K562 (cell line): ENCODE results near the gene HS2ST1. TPM values are rescaled to one million over a fixed set of nuclear protein-coding genes. Genes with fewer than 3 reads are reported as not detected.

ENCODE experiments used
- CHCHD3 ChIP-seq: fragments of 250-450 bp; sonication (Bioruptor Pico); IDR thresholded peaks from 2 replicates; pipeline ENCODE4 v2.1.2; 2022; ENCODE audit warnings: mild to moderate bottlenecking
- KLF16 ChIP-seq: IDR thresholded peaks from 2 replicates; pipeline ENCODE4 v1.6.1; 2016; ENCODE audit warnings: antibody characterized with exemption
- MEF2A ChIP-seq: IDR thresholded peaks from 2 replicates; pipeline ENCODE4 v1.6.1; 2011; ENCODE audit warnings: low read depth, mild to moderate bottlenecking, low read length, moderate library complexity; ENCODE audit not compliant: control insufficient read depth
- NCOA6 ChIP-seq: fragments of 450-650 bp; IDR thresholded peaks from 2 replicates; pipeline ENCODE4 v1.6.1; 2017; ENCODE audit warnings: mild to moderate bottlenecking
- RBFOX2 ChIP-seq: fragments of 200-400 bp; formaldehyde crosslinking; IDR thresholded peaks from 2 replicates; pipeline ENCODE4 v1.6.1; 2017; ENCODE audit warnings: low read depth, mild to moderate bottlenecking, low read length, moderate library complexity
- ZBTB1 ChIP-seq: sonication (generic); formaldehyde crosslinking; IDR thresholded peaks from 2 replicates; pipeline ENCODE4 v1.8.1; 2023; ENCODE audit warnings: missing genetic modification reagents, low read depth, mild to moderate bottlenecking, borderline replicate concordance
- polyA plus RNA-seq, 8 experiments: library from polyadenylated mRNA; depleted of rRNA in 4 of 8; stranded (reverse) in 5 of 8; unstranded in 3 of 8; fragments of >200 nt; fragmentation: Nextera tagmentation in 2 of 8; fragmentation: Illumina TruSeq in 1 of 8; extraction: Ambion mirVana in 2 of 8; extraction: Trizol in 1 of 8; gene quantifications; 2 replicates each; pipeline versions ENCODE4 v1.2.1 to v1.2.3, GENCODE V29; 2011 to 2014; ENCODE audit warnings: inconsistent platforms in 1 of 8, missing spikeins in 1 of 8
- total RNA-seq, 7 experiments: library from RNA; depleted of rRNA in 6 of 7; stranded (reverse); fragments of >200 nt in 6 of 7; fragmentation: Illumina TruSeq in 2 of 7; extraction: Trizol in 2 of 7; gene quantifications; 2 replicates each; pipeline versions ENCODE4 v1.2.1 to v1.2.3, GENCODE V29; 2011 to 2021; ENCODE audit warnings: low replicate concordance in 1 of 7
- TF ChIP-seq, protein P1 (sequence below): fragments of 450-650 bp; IDR thresholded peaks from 2 replicates; pipeline ENCODE4 v1.6.1; 2016; ENCODE audit warnings: mild to moderate bottlenecking, moderate library complexity
- TF ChIP-seq, protein P2 (sequence below): sonication (generic); formaldehyde crosslinking; IDR thresholded peaks from 2 replicates; pipeline ENCODE4 v1.8.1; 2023; ENCODE audit warnings: mild to moderate bottlenecking, missing genetic modification reagents
- TF ChIP-seq, protein P3 (sequence below): sonication (generic); formaldehyde crosslinking; IDR thresholded peaks from 2 replicates; pipeline ENCODE4 v1.9.0; 2022; ENCODE audit warnings: mild to moderate bottlenecking, missing genetic modification reagents
- TF ChIP-seq, protein P4 (sequence below): fragments of 250-450 bp; sonication (Bioruptor Pico); IDR thresholded peaks from 2 replicates; pipeline ENCODE4 v1.5.0; 2021
- TF ChIP-seq, protein P5 (sequence below): fragments of 450-650 bp; formaldehyde crosslinking; IDR thresholded peaks from 2 replicates; pipeline ENCODE4 v1.4.0; 2020; ENCODE audit warnings: mild to moderate bottlenecking

The HS2ST1 gene
- total and polyA plus RNA-seq, 9 of the 15 experiments (the other 6 are each of a cell fraction or from before 2014, with no cell fraction given), result 7.7 to 43.3 (median 25.8) TPM

DNA sequence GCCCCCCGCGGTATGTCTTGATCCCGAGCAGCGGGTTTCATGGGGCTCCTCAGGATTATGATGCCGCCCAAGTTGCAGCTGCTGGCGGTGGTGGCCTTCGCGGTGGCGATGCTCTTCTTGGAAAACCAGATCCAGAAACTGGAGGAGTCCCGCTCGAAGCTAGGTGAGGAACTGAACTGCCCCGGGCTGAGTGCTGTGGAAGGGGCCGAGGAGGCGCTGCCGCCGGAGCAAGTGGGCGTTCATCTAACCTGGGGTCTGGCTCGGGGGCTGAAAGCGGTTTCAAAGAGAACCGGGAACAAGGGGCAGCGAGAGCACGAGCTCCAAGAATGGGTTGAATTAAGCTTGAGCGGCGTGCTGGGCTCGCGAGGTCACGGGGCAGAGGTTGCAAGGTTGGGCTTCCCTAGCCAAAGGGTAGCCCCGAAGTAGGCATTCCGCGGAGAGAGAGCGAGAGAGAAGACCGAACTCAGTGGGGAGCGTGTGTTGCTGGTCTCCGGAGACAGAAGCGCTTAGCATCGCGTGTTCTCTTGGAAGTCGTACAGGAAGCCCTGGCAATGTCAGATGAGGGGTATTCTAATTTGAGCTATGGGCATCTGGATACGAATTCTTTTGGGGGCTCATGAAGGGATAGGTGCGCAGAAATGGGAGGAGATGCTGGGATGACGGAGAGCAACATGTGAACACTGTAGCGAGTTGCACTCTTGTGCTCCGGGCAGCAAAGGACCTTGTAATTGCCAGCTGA, 732 bp downstream of the HS2ST1 start (continued):
- TF ChIP-seq, protein P1, sequence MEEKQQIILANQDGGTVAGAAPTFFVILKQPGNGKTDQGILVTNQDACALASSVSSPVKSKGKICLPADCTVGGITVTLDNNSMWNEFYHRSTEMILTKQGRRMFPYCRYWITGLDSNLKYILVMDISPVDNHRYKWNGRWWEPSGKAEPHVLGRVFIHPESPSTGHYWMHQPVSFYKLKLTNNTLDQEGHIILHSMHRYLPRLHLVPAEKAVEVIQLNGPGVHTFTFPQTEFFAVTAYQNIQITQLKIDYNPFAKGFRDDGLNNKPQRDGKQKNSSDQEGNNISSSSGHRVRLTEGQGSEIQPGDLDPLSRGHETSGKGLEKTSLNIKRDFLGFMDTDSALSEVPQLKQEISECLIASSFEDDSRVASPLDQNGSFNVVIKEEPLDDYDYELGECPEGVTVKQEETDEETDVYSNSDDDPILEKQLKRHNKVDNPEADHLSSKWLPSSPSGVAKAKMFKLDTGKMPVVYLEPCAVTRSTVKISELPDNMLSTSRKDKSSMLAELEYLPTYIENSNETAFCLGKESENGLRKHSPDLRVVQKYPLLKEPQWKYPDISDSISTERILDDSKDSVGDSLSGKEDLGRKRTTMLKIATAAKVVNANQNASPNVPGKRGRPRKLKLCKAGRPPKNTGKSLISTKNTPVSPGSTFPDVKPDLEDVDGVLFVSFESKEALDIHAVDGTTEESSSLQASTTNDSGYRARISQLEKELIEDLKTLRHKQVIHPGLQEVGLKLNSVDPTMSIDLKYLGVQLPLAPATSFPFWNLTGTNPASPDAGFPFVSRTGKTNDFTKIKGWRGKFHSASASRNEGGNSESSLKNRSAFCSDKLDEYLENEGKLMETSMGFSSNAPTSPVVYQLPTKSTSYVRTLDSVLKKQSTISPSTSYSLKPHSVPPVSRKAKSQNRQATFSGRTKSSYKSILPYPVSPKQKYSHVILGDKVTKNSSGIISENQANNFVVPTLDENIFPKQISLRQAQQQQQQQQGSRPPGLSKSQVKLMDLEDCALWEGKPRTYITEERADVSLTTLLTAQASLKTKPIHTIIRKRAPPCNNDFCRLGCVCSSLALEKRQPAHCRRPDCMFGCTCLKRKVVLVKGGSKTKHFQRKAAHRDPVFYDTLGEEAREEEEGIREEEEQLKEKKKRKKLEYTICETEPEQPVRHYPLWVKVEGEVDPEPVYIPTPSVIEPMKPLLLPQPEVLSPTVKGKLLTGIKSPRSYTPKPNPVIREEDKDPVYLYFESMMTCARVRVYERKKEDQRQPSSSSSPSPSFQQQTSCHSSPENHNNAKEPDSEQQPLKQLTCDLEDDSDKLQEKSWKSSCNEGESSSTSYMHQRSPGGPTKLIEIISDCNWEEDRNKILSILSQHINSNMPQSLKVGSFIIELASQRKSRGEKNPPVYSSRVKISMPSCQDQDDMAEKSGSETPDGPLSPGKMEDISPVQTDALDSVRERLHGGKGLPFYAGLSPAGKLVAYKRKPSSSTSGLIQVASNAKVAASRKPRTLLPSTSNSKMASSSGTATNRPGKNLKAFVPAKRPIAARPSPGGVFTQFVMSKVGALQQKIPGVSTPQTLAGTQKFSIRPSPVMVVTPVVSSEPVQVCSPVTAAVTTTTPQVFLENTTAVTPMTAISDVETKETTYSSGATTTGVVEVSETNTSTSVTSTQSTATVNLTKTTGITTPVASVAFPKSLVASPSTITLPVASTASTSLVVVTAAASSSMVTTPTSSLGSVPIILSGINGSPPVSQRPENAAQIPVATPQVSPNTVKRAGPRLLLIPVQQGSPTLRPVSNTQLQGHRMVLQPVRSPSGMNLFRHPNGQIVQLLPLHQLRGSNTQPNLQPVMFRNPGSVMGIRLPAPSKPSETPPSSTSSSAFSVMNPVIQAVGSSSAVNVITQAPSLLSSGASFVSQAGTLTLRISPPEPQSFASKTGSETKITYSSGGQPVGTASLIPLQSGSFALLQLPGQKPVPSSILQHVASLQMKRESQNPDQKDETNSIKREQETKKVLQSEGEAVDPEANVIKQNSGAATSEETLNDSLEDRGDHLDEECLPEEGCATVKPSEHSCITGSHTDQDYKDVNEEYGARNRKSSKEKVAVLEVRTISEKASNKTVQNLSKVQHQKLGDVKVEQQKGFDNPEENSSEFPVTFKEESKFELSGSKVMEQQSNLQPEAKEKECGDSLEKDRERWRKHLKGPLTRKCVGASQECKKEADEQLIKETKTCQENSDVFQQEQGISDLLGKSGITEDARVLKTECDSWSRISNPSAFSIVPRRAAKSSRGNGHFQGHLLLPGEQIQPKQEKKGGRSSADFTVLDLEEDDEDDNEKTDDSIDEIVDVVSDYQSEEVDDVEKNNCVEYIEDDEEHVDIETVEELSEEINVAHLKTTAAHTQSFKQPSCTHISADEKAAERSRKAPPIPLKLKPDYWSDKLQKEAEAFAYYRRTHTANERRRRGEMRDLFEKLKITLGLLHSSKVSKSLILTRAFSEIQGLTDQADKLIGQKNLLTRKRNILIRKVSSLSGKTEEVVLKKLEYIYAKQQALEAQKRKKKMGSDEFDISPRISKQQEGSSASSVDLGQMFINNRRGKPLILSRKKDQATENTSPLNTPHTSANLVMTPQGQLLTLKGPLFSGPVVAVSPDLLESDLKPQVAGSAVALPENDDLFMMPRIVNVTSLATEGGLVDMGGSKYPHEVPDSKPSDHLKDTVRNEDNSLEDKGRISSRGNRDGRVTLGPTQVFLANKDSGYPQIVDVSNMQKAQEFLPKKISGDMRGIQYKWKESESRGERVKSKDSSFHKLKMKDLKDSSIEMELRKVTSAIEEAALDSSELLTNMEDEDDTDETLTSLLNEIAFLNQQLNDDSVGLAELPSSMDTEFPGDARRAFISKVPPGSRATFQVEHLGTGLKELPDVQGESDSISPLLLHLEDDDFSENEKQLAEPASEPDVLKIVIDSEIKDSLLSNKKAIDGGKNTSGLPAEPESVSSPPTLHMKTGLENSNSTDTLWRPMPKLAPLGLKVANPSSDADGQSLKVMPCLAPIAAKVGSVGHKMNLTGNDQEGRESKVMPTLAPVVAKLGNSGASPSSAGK, result peak; percentile 74
- TF ChIP-seq, protein P2, sequence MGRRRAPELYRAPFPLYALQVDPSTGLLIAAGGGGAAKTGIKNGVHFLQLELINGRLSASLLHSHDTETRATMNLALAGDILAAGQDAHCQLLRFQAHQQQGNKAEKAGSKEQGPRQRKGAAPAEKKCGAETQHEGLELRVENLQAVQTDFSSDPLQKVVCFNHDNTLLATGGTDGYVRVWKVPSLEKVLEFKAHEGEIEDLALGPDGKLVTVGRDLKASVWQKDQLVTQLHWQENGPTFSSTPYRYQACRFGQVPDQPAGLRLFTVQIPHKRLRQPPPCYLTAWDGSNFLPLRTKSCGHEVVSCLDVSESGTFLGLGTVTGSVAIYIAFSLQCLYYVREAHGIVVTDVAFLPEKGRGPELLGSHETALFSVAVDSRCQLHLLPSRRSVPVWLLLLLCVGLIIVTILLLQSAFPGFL (CRISPR knock-in tag), result no peak
- TF ChIP-seq NCOA6, result no peak
- TF ChIP-seq, protein P3, sequence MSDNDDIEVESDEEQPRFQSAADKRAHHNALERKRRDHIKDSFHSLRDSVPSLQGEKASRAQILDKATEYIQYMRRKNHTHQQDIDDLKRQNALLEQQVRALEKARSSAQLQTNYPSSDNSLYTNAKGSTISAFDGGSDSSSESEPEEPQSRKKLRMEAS (CRISPR knock-in tag), result 0 out of 2 replicates have a peak, but pooled peaks have one; percentile 34
- TF ChIP-seq, protein P4, sequence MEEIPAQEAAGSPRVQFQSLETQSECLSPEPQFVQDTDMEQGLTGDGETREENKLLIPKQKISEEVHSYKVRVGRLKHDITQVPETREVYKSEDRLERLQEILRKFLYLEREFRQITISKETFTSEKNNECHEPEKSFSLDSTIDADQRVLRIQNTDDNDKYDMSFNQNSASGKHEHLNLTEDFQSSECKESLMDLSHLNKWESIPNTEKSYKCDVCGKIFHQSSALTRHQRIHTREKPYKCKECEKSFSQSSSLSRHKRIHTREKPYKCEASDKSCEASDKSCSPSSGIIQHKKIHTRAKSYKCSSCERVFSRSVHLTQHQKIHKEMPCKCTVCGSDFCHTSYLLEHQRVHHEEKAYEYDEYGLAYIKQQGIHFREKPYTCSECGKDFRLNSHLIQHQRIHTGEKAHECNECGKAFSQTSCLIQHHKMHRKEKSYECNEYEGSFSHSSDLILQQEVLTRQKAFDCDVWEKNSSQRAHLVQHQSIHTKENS (CRISPR knock-in tag), result no peak
- 0 out of 2 replicates have a peak, but pooled peaks have one; percentile 39 for TF ChIP-seq ZBTB1 (CRISPR knock-in tag)
- TF ChIP-seq CHCHD3 (CRISPR knock-in tag), result no peak
- TF ChIP-seq, protein P5, sequence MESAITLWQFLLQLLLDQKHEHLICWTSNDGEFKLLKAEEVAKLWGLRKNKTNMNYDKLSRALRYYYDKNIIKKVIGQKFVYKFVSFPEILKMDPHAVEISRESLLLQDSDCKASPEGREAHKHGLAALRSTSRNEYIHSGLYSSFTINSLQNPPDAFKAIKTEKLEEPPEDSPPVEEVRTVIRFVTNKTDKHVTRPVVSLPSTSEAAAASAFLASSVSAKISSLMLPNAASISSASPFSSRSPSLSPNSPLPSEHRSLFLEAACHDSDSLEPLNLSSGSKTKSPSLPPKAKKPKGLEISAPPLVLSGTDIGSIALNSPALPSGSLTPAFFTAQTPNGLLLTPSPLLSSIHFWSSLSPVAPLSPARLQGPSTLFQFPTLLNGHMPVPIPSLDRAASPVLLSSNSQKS (CRISPR knock-in tag), result no peak
- no peak for TF ChIP-seq MEF2A
- no peak for TF ChIP-seq KLF16
- TF ChIP-seq RBFOX2, result peak; percentile 75
